Stimulated activated naive B cell treated with anti-CD40 and anti-IgM and Interleukin-4, amounts not matched to agents 10 μg/mL and 1 μg/mL and 100 μg/mL, for 72 hours (primary cell): Measurements from ENCODE around the gene BCL11A.
A peak's percentile ranks its signal among the peaks of the same experiment; 100 is the strongest.
"Not testable (repeated sequence)": the region's sequence is repeated elsewhere in the genome, so short reads cannot be mapped to it uniquely, and the experiment has no call there.

ENCODE experiments used
- ATAC-seq, 2 donors: fragments of 150-1000 bp; cut with Tn5 transposase; replicated peaks; 2 replicates each; pipeline ENCODE4 v1.10.0; 2021; ENCODE audit warnings: moderate library complexity in 1 of 2
- DNase-seq: peaks from one replicate; pipeline ENCODE4 v3.0.0; 2021
- H3K27ac Mint-ChIP-seq: one replicate; pipeline ENCODE4 v1.8.0; 2022; ENCODE audit warnings: mild to moderate bottlenecking, mixed read lengths
- H3K27me3 Mint-ChIP-seq, 2 donors: one replicate each; pipeline ENCODE4 v1.8.0; 2022; ENCODE audit warnings: mixed read lengths in 2 of 2
- H3K36me3 Mint-ChIP-seq, 2 donors: one replicate each; pipeline ENCODE4 v1.8.0; 2022; ENCODE audit warnings: mixed read lengths in 2 of 2, mild to moderate bottlenecking in 1 of 2
- H3K4me1 Mint-ChIP-seq, 2 donors: one replicate each; pipeline ENCODE4 v1.8.0; 2022; ENCODE audit warnings: mixed read lengths in 2 of 2, mild to moderate bottlenecking in 1 of 2
- H3K4me3 Mint-ChIP-seq, 2 donors: one replicate each; pipeline ENCODE4 v1.8.0; 2022; ENCODE audit warnings: mild to moderate bottlenecking in 2 of 2, mixed read lengths in 2 of 2, moderate library complexity in 1 of 2
- H3K9me3 Mint-ChIP-seq, 2 donors: one replicate each; pipeline ENCODE4 v1.8.0; 2022; ENCODE audit warnings: mixed read lengths in 2 of 2, mild to moderate bottlenecking in 1 of 2

BCL11A gene

DNA sequence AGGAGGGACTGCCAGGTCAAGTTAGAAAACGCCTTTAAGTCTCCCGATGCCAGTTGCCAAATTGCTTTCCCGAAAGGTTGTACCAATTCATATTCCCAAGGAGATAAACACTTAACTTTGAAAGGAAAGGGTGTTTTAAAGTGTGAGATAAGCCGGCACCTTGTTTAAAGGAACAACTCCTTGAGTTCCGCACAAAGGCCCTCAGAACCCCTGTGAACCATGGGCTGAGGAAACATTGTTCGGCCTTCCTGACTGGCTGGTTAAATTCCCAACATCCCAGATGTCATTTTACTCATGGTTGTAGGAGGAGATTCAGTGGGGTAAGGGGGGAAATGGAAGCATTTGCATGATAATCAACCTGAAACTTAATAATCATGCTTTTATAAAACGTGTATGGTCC lies 126.6 kb downstream of the BCL11A start:
- no peak overlapping the region for H3K27ac Mint-ChIP-seq
- ATAC-seq = no peak
- peaks cover 0 to 4% of the 10 kb centered on the region in 2 donors for H3K36me3 Mint-ChIP-seq
- H3K4me3 Mint-ChIP-seq = no peak overlapping the region
- no peaks in the 10 kb centered on the region for H3K27me3 Mint-ChIP-seq
- DNase-seq = no peak
- peaks cover 0 to 2% of the 10 kb centered on the region in 2 donors for H3K4me1 Mint-ChIP-seq
- no peaks in the 10 kb centered on the region for H3K9me3 Mint-ChIP-seq

GRCh38 chr2:60426341-60426740 lies 127.1 kb downstream of the BCL11A start:
- ATAC-seq (no peak), DNase-seq (no peak)
- no peak overlapping the region for H3K4me3 Mint-ChIP-seq
- H3K36me3 Mint-ChIP-seq = peaks cover 0 to 4% of the 10 kb centered on the region in 2 donors
- H3K27ac Mint-ChIP-seq = no peak overlapping the region
- peaks cover 0 to 2% of the 10 kb centered on the region in 2 donors for H3K4me1 Mint-ChIP-seq
- no peaks in the 10 kb centered on the region for H3K9me3 Mint-ChIP-seq
- no peaks in the 10 kb centered on the region for H3K27me3 Mint-ChIP-seq

DNA sequence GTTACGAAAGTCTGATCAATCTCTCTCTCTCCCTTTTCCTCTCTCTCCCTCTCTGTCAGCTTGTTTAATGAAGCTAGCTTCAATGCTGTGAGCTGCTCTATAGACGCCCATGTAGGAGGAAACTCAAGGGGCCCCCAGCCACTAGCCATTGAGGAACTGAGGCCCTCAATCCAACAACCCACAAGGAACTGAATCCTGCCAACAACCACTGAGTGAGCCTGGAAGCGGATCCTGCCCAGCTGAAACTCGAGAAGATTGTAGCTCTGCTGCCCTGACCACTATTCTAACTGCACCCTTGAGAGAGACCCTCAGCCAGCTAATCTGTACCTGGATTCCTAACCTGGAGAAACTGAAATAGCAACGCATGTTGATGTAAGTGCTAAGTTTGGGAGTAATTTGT lies 129.2 kb downstream of the BCL11A start:
- H3K27me3 Mint-ChIP-seq = no peaks in the 10 kb centered on the region
- ATAC-seq (no peak), DNase-seq (no peak)
- peaks cover 1 to 3% of the 10 kb centered on the region in 2 donors for H3K4me1 Mint-ChIP-seq
- H3K36me3 Mint-ChIP-seq = no peaks in the 10 kb centered on the region
- no peaks in the 10 kb centered on the region for H3K9me3 Mint-ChIP-seq
- no peak overlapping the region for H3K27ac Mint-ChIP-seq
- H3K4me3 Mint-ChIP-seq = no peak overlapping the region

DNA sequence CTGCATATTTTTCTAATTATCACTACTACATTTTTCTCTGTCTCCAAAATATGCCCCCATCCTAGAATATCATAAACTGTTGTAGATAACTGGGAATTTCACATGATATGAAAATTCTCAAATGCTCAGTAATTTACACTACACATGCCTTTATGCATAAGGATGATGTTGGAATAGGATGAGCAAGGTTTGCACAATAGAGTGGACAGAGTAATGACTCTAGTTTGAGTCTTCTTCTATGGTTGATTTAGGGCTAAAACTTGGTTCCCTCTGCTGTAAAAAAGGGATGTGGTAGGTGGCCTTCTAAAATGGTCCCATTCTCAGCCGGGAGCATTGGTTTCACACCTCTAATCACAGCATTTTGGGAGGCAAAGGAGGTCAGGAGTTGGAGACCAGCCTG lies 129.9 kb downstream of the BCL11A start:
- Mint-ChIP-seq H3K27ac (no peak overlapping the region), H3K27me3 (no peaks in the 10 kb centered on the region), H3K4me3 (no peak overlapping the region), H3K4me1 (peaks cover 6 to 8% of the 10 kb centered on the region in 2 donors), H3K9me3 (no peaks in the 10 kb centered on the region), H3K36me3 (no peaks in the 10 kb centered on the region)
- DNase-seq = no peak
- ATAC-seq = no peak

DNA sequence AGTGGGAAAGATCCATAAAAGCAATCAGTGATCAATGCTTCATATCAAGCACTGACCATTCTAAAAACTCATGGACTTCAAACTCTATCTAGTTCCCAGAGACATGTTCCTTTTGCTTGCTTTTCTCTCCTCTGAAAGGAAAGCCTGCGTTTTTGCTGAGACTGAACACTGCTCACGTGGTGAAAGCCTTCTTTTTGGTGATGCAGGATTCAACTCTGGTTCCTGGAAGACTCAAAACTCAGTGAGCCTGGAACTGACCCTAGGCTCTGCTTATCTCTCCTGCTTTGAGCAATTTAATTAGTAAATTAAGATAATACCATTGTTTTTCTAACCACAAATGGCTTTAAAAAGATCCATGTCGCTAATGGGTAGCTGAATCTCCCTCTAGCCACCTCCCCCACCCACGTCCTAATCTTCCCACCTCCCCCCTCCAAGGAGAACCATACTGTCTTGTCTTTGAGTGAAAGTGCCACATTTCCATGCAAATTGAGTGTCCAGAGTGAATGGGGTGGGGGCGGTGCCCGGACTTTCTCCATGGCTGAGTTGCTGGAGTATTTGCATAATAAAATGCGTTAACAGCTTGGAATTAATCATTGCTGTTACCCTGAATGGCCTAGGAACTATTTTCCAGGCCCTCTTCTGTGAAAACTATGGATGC lies 130.5 kb downstream of the BCL11A start:
- no peak for ATAC-seq
- Mint-ChIP-seq H3K27me3 (no peaks in the 10 kb centered on the region), H3K4me1 (peaks cover 11 to 12% of the 10 kb centered on the region in 2 donors), H3K4me3 (no peak overlapping the region), H3K36me3 (no peaks in the 10 kb centered on the region), H3K27ac (no peak overlapping the region), H3K9me3 (no peaks in the 10 kb centered on the region)
- DNase-seq = no peak

GRCh38 chr2:60417210-60417609 lies 136.2 kb downstream of the BCL11A start:
- H3K9me3 Mint-ChIP-seq, H3K36me3 Mint-ChIP-seq: not testable (repeated sequence)

GRCh38 chr2:60416221-60417008 lies 137.0 kb downstream of the BCL11A start:
- H3K27ac Mint-ChIP-seq = peak overlapping the region; percentile 21
- no peak for DNase-seq
- H3K4me3 Mint-ChIP-seq = peak overlapping the region in 1 of 2 donors; percentile 43
- no peaks in the 10 kb centered on the region for H3K27me3 Mint-ChIP-seq
- peaks cover 53 to 75% of the 10 kb centered on the region in 2 donors for H3K4me1 Mint-ChIP-seq
- peak; percentile 19 to 48 for ATAC-seq
- H3K36me3 Mint-ChIP-seq = peaks cover 0 to 3% of the 10 kb centered on the region in 2 donors
- peaks cover 4 to 7% of the 10 kb centered on the region in 2 donors for H3K9me3 Mint-ChIP-seq

More at GRCh38 chr2:60417210-60417609, 136.2 kb downstream of the BCL11A start:
- DNase-seq, H3K4me3 Mint-ChIP-seq, ATAC-seq, H3K27me3 Mint-ChIP-seq: not testable (repeated sequence)
- peaks cover 45 to 67% of the 10 kb centered on the region in 2 donors for H3K4me1 Mint-ChIP-seq
- peak overlapping the region; percentile 5 for H3K27ac Mint-ChIP-seq

- H3K4me1 Mint-ChIP-seq = peaks cover 56 to 81% of the 10 kb centered on the region in 2 donors
- peak overlapping the region in 1 of 2 donors; percentile 43 for H3K4me3 Mint-ChIP-seq
- H3K27ac Mint-ChIP-seq = peak overlapping the region; percentile 38
- peaks cover 0 to 3% of the 10 kb centered on the region in 2 donors for H3K36me3 Mint-ChIP-seq
- ATAC-seq (no peak), DNase-seq (no peak)
- peaks cover 4 to 7% of the 10 kb centered on the region in 2 donors for H3K9me3 Mint-ChIP-seq
- no peaks in the 10 kb centered on the region for H3K27me3 Mint-ChIP-seq
These were observed 137.6 kb downstream of the BCL11A start for GRCh38 chr2:60415814-60416213.

DNA sequence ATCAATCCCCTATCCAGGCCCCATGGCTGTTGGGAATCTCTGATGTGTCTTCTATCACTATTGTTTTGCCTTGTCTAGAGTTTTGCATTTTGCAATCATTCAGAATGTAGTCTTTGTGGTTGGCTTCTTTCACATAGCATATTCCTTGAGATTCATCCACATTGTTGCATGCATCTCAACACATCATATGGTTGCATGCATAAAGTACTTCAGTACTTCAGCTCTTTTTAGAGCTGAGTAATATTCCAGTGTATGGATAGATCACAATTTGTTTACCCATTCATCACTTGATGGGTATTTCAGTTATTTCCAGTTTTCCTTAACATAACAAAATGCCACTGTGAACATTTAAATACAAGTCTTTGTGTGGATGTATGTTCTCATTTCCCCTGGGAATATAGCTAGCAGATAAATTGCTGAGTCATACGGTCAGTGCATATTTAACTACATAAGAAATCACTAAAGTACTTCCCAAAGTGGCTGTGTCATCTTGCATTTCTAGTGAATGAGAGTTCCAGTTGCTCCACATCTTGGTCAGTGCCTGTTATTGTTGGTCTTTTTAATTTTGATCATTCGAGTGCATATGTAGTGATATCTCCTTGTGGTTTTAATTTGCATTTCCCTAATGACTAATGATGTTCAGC lies 138.8 kb downstream of the BCL11A start:
- ATAC-seq = no peak
- DNase-seq = no peak
- Mint-ChIP-seq H3K4me3 (peak overlapping the region in 1 of 2 donors; percentile 7), H3K4me1 (peaks cover 63 to 93% of the 10 kb centered on the region in 2 donors), H3K27me3 (no peaks in the 10 kb centered on the region), H3K36me3 (peaks cover 0 to 3% of the 10 kb centered on the region in 2 donors), H3K27ac (peak overlapping the region; percentile 90), H3K9me3 (peaks cover 4 to 7% of the 10 kb centered on the region in 2 donors)

DNA sequence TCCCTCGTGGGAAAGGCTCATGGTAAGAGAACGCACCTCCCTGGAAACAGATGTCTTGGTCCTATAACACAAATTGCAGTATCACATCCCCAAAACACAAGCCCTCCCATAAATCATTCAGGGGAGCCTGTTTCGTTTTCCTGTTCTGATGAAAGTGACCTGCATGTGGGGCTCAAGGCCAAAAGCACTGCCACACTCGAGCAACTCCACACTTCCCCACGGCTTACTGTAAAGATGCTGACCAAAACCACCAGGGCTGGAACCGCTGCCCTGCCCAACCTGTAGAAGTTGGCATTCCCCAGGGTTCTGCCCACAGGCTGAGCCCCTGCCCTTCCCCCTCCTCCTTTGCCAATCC lies 139.7 kb downstream of the BCL11A start:
- peak overlapping the region; percentile 90 for H3K27ac Mint-ChIP-seq
- DNase-seq = peak; percentile 64
- H3K27me3 Mint-ChIP-seq = no peaks in the 10 kb centered on the region
- H3K9me3 Mint-ChIP-seq = peaks cover 4 to 7% of the 10 kb centered on the region in 2 donors
- peaks cover 0 to 3% of the 10 kb centered on the region in 2 donors for H3K36me3 Mint-ChIP-seq
- peaks cover 66 to 95% of the 10 kb centered on the region in 2 donors for H3K4me1 Mint-ChIP-seq
- H3K4me3 Mint-ChIP-seq = peak overlapping the region; percentile 3 to 45
- ATAC-seq = peak; percentile 79 to 82

GRCh38 chr2:60413069-60413813 lies 140.2 kb downstream of the BCL11A start:
- DNase-seq = peak; percentile 34
- Mint-ChIP-seq H3K9me3 (peaks cover 4 to 7% of the 10 kb centered on the region in 2 donors), H3K27ac (peak overlapping the region; percentile 90), H3K36me3 (peaks cover 0 to 3% of the 10 kb centered on the region in 2 donors), H3K4me3 (peak overlapping the region; percentile 3 to 45), H3K27me3 (no peaks in the 10 kb centered on the region), H3K4me1 (peaks cover 66 to 95% of the 10 kb centered on the region in 2 donors)
- peak; percentile 54 to 70 for ATAC-seq

DNA sequence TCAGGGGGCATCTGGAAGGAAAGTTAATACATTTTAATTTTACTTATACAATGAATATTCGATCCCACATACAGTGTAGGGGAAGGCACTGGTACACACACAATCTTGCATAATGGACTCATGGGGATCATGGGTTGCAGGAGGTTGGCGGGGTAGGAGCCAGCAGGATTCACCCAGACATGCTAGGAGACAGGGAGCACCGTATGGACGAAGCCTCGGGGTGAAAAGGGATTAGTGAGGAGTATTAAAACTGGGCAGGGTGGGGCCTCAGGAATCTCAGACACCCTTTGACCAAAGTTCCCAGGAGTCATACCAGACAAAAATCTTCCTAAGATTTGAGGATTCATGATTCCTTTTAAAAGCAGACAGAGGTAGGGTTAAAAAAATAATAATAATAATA lies 140.8 kb downstream of the BCL11A start:
- H3K27ac Mint-ChIP-seq = no peak overlapping the region
- H3K4me1 Mint-ChIP-seq = peaks cover 68 to 99% of the 10 kb centered on the region in 2 donors
- H3K9me3 Mint-ChIP-seq = peaks cover 4 to 7% of the 10 kb centered on the region in 2 donors
- H3K4me3 Mint-ChIP-seq = no peak overlapping the region
- H3K36me3 Mint-ChIP-seq = peaks cover 0 to 3% of the 10 kb centered on the region in 2 donors
- DNase-seq (no peak), ATAC-seq (no peak)
- H3K27me3 Mint-ChIP-seq = no peaks in the 10 kb centered on the region

- ATAC-seq = no peak
- H3K4me3 Mint-ChIP-seq = peak overlapping the region in 1 of 2 donors; percentile 51
- H3K9me3 Mint-ChIP-seq = peaks cover 4 to 7% of the 10 kb centered on the region in 2 donors
- H3K27me3 Mint-ChIP-seq = no peaks in the 10 kb centered on the region
- peaks cover 0 to 3% of the 10 kb centered on the region in 2 donors for H3K36me3 Mint-ChIP-seq
- H3K4me1 Mint-ChIP-seq = peaks cover 69 to 99% of the 10 kb centered on the region in 2 donors
- peak overlapping the region; percentile 7 for H3K27ac Mint-ChIP-seq
- DNase-seq = no peak
These were observed 141.4 kb downstream of the BCL11A start for GRCh38 chr2:60412027-60412426.

GRCh38 chr2:60411295-60411694 lies 142.2 kb downstream of the BCL11A start:
- H3K27me3 Mint-ChIP-seq = no peaks in the 10 kb centered on the region
- peaks cover 0 to 3% of the 10 kb centered on the region in 2 donors for H3K36me3 Mint-ChIP-seq
- H3K4me1 Mint-ChIP-seq = peaks cover 72 to 99% of the 10 kb centered on the region in 2 donors
- peak overlapping the region; percentile 65 for H3K27ac Mint-ChIP-seq
- no peak for ATAC-seq
- no peak for DNase-seq
- H3K4me3 Mint-ChIP-seq = peak overlapping the region; percentile 9 to 51
- peaks cover 4 to 7% of the 10 kb centered on the region in 2 donors for H3K9me3 Mint-ChIP-seq
